ENCODE results near the gene TMEM128. TPM values are rescaled to one million over a fixed set of nuclear protein-coding genes. Genes with fewer than 3 reads are reported as not detected.

Gene TMEM128
- total RNA-seq, 1 experiment from 2014 or later: 10.1 TPM

GRCh38 chr4:4226606-4227438 is 21.2 kb downstream of the TMEM128 start, which contains the start of gene OTOP1:
Gene OTOP1, minus strand, starts transcription at chr4:4226929. Its CDS starts 65 bp downstream, at chr4:4226864.
- Histone ChIP-seq H4K20me1 (ENCODE audit: low read length) (no peaks in the 10 kb centered on the region), H3K9ac (ENCODE audit: low read length) (no peak within 1 kb of the TSS), H3K4me2 (ENCODE audit: low read length) (no peak within 1 kb of the TSS), H3K27ac (ENCODE audit: low read length) (no peak within 1 kb of the TSS), H3F3A (ENCODE audit: low read length, unreplicated experiment) (no peaks in the 10 kb centered on the region), H3K4me1 (ENCODE audit: insufficient read depth, low read length) (no peaks in the 10 kb centered on the region), H3K9me3 (ENCODE audit: low read length) (no peaks in the 10 kb centered on the region), H3K4me3 (ENCODE audit: low read length) (no peak within 1 kb of the TSS), H3K9me2 (replicated peaks; ENCODE audit: low read length) (no peaks in the 10 kb centered on the region), H3K27me3 (ENCODE audit: low read length) (peaks cover 17% of the 10 kb centered on the region), H3K36me3 (ENCODE audit: low read depth, low read length) (no peaks in the 10 kb centered on the region), H2AFZ (ENCODE audit: low read length) (no peak within 1 kb of the TSS), H3K79me2 (ENCODE audit: low read length) (no peaks in the 10 kb centered on the region)
- ATAC-seq: no peak
- ChIA-PET CTCF (no interaction called here), POLR2A (ENCODE audit: unreplicated experiment) (no interaction called here)
- intact Hi-C loops (cut with micrococcal nuclease): no loop called here
- BruUV-seq (replicated peaks): no TSS peak
- TF ChIP-seq CTCF (conservative IDR thresholded peaks at IDR 0.05; ENCODE audit: low read depth, low read length) (no peak), EZH2 (IDR thresholded peaks at IDR 0.05; ENCODE audit: low read length, unreplicated experiment) (no peak)
- no peak for DNase-seq

DNA sequence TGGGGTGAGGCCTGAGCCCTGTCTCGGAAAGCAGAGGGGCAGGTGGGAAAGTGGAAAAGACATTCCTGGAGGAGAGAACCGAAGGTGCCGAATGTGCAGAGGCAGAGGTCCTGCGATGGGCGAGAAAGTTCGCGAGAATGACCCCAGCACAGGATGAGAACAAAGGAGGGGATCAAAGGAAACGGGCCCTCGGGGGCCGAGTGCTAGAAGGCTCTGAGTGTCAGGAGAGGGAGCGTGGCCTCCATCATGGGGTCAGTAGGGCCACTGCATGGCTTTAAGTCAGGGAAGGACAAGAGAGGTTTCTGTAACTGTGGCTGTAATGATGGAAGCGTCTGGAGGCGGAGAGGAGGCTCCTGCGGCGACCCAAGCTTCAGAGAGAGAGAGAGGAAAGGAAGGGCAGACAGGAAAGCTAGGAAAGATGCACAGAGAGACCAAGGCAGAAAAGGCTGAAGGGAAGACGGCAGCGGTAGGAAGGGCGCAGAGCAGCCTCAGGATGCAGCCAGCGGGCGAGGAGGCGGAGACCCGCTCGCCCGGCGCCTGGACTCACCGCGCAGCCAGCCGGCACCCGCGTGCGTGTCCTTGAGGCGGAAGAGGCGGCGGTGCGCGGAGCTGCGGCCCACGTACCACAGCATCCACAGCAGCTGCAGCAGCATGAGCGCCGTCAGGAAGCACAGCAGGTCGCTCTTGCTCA is 22.0 kb downstream of the TMEM128 start:
- no TSS peak for BruUV-seq (replicated peaks)
- Histone ChIP-seq H3K79me2 (ENCODE audit: low read length) (no peaks in the 10 kb centered on the region), H3K9ac (ENCODE audit: low read length) (no peak overlapping the region), H3K4me2 (ENCODE audit: low read length) (no peak overlapping the region), H2AFZ (ENCODE audit: low read length) (no peak overlapping the region), H3K27me3 (ENCODE audit: low read length) (peaks cover 17% of the 10 kb centered on the region), H3K27ac (ENCODE audit: low read length) (no peak overlapping the region), H3F3A (ENCODE audit: low read length, unreplicated experiment) (no peaks in the 10 kb centered on the region), H3K4me1 (ENCODE audit: insufficient read depth, low read length) (no peaks in the 10 kb centered on the region), H4K20me1 (ENCODE audit: low read length) (no peaks in the 10 kb centered on the region), H3K4me3 (ENCODE audit: low read length) (no peak overlapping the region), H3K9me2 (replicated peaks; ENCODE audit: low read length) (no peaks in the 10 kb centered on the region), H3K9me3 (ENCODE audit: low read length) (no peaks in the 10 kb centered on the region), H3K36me3 (ENCODE audit: low read depth, low read length) (no peaks in the 10 kb centered on the region)
- DNase-seq (no peak), ATAC-seq (no peak)
- POLR2A ChIA-PET (ENCODE audit: unreplicated experiment): no interaction called here
- intact Hi-C loops (cut with micrococcal nuclease): no loop called here
- CTCF ChIA-PET: no interaction called here
- TF ChIP-seq CTCF (conservative IDR thresholded peaks at IDR 0.05; ENCODE audit: low read depth, low read length): no peak

DNA sequence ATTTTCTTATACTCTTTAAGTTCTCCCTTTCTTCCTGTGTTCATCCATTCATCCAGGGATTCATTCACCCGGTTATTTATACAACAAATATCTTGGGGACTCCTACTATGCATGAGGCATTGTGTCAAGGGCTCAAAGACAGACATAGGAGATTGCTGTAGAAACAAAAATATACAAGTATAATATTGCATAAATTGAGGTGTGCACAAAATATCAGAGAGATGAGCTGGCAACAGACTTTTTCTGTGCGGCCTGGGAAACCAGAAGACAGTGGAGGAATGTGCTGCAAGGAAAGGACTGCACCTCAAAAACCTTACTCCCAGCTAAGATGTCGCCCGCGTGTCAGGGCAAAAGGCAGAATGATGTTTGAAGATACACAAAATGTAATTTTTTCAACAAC is 30.9 kb downstream of the TMEM128 start:
- Histone ChIP-seq H3K9me3 (ENCODE audit: low read length) (no peaks in the 10 kb centered on the region), H3F3A (ENCODE audit: low read length, unreplicated experiment) (no peaks in the 10 kb centered on the region), H3K9ac (ENCODE audit: low read length) (no peak overlapping the region), H3K36me3 (ENCODE audit: low read depth, low read length) (no peaks in the 10 kb centered on the region), H3K9me2 (replicated peaks; ENCODE audit: low read length) (no peaks in the 10 kb centered on the region), H3K4me2 (ENCODE audit: low read length) (no peak overlapping the region), H3K79me2 (ENCODE audit: low read length) (no peaks in the 10 kb centered on the region), H3K4me3 (ENCODE audit: low read length) (no peak overlapping the region), H3K27ac (ENCODE audit: low read length) (no peak overlapping the region), H3K4me1 (ENCODE audit: insufficient read depth, low read length) (no peaks in the 10 kb centered on the region), H2AFZ (ENCODE audit: low read length) (no peak overlapping the region), H4K20me1 (ENCODE audit: low read length) (no peaks in the 10 kb centered on the region), H3K27me3 (ENCODE audit: low read length) (peaks cover 9% of the 10 kb centered on the region; the same call in 1 of the 2 replicates)
- ATAC-seq: no peak
- BruUV-seq (replicated peaks): no TSS peak
- CTCF ChIA-PET: no interaction called here
- TF ChIP-seq EZH2phosphoT487 (IDR thresholded peaks at IDR 0.05; ENCODE audit: borderline replicate concordance, low read length) (no peak), EZH2 (IDR thresholded peaks at IDR 0.05; ENCODE audit: low read length, unreplicated experiment) (no peak), CTCF (conservative IDR thresholded peaks at IDR 0.05; ENCODE audit: low read depth, low read length) (no peak)
- DNase-seq: no peak
- intact Hi-C loops (cut with micrococcal nuclease): no loop called here
- POLR2A ChIA-PET (ENCODE audit: unreplicated experiment): no interaction called here

Data from PC-3 (cell line).